ENCODE measurements around the gene DIAPH1.

DNA sequence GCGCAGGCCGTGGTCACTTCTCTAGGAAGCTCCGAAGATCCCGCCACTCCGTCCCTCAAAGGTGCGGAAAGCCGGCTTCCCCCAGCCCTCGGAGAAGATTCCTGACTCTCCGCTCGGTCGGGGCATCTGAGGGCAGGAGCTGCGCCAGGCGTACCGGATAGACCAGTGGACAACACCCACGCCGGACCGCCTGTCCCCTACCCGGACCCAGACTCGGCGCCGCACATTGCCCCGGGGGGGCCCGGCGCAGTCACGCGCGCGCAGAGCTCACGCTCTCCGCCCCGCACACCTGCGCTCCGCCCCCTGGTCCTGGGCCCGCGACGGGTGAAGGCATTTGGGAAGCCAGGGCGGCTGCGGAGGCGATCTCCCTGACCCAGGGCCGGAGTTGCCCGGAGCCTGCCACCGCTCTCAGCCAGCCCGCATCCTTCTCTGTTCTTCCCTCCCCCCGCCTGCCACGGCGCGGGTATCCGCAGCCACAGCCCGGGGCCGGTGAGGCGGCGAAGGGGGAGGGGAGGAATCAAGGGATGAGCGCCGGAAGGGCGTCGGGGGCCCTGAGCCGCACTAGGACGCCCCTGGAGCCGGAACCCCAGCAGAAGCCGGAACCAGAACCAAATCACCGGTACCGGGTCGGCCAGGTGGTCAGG lies 18.4 kb upstream of the DIAPH1 start:
- TF ChIP-seq, protein P1, sequence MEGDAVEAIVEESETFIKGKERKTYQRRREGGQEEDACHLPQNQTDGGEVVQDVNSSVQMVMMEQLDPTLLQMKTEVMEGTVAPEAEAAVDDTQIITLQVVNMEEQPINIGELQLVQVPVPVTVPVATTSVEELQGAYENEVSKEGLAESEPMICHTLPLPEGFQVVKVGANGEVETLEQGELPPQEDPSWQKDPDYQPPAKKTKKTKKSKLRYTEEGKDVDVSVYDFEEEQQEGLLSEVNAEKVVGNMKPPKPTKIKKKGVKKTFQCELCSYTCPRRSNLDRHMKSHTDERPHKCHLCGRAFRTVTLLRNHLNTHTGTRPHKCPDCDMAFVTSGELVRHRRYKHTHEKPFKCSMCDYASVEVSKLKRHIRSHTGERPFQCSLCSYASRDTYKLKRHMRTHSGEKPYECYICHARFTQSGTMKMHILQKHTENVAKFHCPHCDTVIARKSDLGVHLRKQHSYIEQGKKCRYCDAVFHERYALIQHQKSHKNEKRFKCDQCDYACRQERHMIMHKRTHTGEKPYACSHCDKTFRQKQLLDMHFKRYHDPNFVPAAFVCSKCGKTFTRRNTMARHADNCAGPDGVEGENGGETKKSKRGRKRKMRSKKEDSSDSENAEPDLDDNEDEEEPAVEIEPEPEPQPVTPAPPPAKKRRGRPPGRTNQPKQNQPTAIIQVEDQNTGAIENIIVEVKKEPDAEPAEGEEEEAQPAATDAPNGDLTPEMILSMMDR (IDR thresholded peaks at IDR 0.05): peak in 1 of 4 experiments; percentile 2
- no peak for TF ChIP-seq POLR2A (IDR thresholded peaks at IDR 0.05)

All from gastroesophageal sphincter (tissue), 3 donors.